HG02870 (cell line): ENCODE measurements around the gene NGEF.

Source experiments
- ATAC-seq: cut with Tn5 transposase; IDR thresholded peaks from one replicate; pipeline ENCODE4 v1.9.1; 2021; ENCODE audit warnings: mild to moderate bottlenecking, moderate library complexity; ENCODE audit not compliant: unreplicated experiment

NGEF gene

GRCh38 chr2:232887171-232887850 lies 125.7 kb downstream of the NGEF start:
- ATAC-seq, result no peak

DNA sequence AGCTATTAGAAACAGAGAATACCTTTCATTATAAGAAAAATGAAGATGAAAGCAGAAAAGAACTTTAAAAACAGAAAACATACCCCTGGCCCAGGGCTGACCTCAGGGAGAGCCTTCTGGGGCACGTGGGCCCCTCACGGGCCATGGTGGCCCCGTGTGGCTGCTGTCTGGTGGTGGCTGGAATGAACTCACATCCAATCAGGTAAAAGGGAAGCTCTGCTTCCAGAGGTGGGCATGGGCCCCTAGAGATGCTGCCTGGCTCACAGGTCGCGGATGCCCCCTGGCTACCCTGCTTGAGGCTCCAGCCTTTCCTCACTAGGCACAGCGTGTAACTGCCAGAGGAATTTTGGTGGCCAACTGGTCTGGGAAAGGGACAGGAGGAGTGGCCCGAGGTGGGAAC lies 126.4 kb downstream of the NGEF start:
- no peak for ATAC-seq

GRCh38 chr2:232886176-232886575 lies 126.9 kb downstream of the NGEF start:
- no peak for ATAC-seq

DNA sequence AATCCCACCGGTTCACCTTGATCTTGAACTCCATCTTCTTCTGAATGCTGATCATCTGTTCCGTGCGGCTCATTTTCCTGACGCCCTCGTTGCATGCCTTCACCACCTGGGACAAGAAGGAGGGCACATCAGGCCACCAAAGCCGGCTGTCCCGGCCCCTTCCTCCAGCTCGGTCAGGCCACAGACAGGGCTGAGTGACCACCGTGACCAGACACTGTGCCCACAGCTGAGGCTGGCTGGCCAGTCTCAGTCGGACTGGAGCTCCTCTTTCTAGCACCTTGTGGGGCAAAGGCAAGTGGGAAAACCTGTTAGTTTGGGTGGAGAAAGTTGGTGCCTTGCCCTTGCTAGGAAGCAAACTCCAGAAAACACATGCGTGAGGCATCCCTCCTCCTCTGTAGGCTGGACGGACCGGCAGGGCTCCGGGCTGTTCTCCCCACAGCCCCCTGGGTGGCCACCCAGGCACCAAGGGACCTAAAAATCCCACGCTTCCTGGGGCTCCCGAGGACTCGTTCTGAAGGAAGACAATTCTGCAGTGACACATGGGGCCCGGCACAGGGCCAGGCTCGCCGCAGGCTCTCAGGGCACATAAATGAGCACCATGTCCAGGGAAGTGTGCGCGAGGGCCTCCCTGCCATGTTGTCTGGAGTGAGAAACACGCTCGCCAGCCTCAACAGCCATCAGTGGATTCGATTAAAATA lies 127.6 kb downstream of the NGEF start:
- ATAC-seq, result no peak

- no peak for ATAC-seq
These were observed 128.3 kb downstream of the NGEF start for GRCh38 chr2:232884549-232885263.

DNA sequence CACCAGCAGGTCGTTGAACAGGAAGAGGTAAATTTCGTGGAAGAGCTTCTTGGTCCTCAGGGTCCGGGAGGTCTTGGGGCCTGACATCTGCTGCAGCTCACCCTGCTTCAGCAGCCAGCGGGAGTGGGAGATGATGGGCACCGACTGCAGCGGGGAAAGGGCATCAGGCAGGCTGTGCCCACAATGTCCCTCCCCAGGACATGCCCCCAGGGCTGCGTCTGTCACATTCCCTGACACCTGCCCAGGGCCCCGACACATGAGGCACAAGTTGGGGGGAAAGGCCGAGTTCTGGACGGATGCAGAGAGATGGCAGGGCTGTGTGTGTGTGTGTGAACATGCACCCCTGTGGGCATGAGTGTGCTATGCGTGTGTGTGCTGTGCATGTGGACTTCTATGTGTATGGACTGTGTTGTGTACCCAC lies 129.0 kb downstream of the NGEF start:
- ATAC-seq, result no peak

GRCh38 chr2:232883116-232883721 lies 129.8 kb downstream of the NGEF start:
- no peak for ATAC-seq

GRCh38 chr2:232882505-232883115 lies 130.4 kb downstream of the NGEF start:
- ATAC-seq, result no peak

DNA sequence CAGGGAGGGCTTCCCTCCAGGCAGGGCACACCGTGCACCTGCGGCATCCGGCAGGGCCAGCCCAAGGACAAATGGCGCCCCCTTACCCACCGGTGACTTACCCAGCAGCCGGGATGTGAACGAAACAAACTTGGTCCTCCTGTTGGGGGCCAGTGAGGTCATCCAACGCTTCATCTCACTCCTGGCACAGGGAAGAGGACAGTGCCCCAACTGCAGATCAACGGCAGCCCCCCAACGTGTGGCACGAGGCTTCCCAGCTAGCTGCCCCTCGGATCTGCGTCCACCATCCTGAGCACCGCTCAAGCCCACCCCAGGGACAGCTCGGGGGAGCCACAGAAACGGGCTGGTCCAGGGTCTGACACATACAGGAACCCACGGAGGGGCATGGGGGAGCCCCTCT lies 131.0 kb downstream of the NGEF start:
- no peak for ATAC-seq

GRCh38 chr2:232880764-232881351 lies 132.2 kb downstream of the NGEF start:
- no peak for ATAC-seq

GRCh38 chr2:232879618-232880494 lies 133.2 kb downstream of the NGEF start:
- ATAC-seq, result no peak

DNA sequence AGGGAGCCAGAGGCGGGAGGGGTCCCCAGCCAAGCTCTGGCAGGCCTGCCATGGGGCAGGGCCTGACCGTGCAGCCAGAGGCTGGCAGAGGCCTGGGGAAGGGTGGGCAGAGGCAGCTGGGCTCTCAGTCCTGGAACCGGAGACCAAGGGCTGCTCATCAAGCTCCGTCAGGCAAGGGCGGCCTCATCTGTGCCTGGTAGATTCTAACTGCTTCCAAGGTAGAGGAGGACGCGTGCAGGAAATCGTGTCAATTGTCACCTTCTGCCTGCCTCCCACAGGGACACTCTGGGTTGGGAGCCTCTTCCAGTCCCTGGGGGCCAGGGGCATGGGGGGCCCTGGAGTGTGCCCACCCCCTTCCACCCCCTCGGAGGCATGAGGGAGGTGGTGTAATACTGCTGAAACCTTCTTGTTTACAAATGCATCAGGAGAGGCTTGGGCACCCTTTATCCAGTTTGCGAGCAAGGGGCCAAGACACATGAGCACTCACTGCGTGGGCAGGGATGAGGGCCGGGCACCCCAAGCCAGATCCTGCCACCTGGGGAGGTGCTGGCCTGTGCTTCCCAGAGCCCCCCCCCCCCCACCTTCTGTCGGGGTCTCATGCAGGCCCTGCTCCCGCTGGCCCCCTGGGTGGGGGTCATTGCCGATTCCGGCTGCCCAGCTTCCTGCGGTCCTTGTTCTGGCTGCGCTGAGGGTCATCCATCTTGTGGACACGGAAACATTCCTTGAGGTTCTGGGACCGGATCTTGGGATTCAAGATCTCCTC lies 134.0 kb downstream of the NGEF start:
- ATAC-seq, result no peak

DNA sequence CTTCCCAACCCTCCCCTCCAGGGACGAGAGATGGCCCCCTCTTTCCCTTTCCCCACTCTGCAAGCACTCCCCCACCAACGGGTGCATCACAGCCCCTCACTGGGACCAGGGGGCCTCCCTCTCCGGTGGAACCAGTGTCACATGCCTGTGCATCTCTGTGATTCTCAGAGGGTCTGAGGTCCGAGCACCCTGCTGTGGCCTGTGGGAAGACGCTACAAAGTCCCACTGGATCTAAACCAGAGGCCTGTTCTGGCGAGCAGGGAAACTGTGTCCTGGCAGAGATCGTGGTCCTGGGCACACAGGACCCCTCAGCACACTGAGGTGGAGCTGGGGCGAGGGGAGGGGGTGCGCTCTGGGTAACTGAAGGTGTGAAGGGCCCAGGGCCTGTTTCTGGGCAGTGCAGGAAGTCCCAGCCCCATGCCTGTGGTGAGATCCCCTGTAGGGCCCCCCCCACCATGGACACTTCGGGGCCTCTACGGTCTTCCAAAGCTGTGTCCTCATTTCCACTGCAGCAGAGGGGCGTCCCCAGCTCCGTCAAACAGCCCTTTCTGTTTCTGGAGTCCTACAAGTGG lies 135.0 kb downstream of the NGEF start:
- ATAC-seq, result no peak

- no peak for ATAC-seq
These were observed 136.0 kb downstream of the NGEF start for GRCh38 chr2:232876978-232877441.

GRCh38 chr2:232876161-232876977 lies 136.7 kb downstream of the NGEF start:
- ATAC-seq, result no peak

DNA sequence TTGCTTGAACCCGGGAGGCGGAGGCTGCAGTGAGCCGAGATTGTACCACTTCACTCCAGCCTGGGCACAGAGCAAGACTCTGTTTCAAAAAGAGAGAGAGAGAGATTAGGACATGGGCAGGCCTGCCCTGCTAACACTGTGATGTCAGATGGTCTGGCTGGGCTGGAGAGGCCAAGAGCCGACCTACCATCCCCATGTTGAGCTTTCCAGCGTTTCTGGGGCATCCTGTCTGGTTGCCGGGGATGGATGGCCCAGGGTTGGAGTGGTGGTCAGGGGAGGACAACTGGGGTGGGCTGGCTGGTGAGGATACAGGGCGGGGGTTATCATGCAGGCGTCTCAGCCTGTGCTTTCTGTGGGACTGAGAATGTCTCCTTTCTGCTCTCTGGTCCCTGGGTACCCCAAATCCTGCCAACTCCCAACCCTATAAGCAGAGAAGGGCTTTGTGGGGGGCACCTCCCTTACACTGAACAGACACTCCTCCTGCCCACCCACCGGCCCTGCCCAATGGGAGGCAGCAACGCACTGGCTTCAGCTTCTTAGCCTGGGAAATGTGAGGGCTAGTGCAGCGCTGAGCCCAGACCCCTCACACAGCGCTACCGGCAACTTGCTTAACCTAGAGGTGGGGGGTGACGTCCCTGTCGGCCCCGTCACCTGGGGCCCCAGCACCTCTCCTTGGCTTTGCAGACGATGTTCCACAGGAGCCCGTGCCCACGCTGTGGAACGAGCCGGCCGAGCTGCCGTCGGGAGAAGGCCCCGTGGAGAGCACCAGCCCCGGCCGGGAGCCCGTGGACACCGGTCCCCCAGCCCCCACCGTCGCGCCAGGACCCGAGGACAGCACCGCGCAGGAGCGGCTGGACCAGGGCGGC lies 137.6 kb downstream of the NGEF start:
- ATAC-seq, result no peak
